GM19035 (cell line): Measurements from ENCODE around the gene POC1A.
"Not testable (repeated sequence)": the region's sequence is repeated elsewhere in the genome, so short reads cannot be mapped to it uniquely, and the experiment has no call there.

Experiments
- ATAC-seq: cut with Tn5 transposase; IDR thresholded peaks from one replicate; pipeline ENCODE4 v1.9.1; 2021; ENCODE audit not compliant: unreplicated experiment

The POC1A gene

GRCh38 chr3:52153389-52154096 is 680 bp downstream of the POC1A start:
- ATAC-seq, result peak; percentile 8

- not testable (repeated sequence) for ATAC-seq
Measured at GRCh38 chr3:52151991-52152390, 2.2 kb downstream of the POC1A start.

DNA sequence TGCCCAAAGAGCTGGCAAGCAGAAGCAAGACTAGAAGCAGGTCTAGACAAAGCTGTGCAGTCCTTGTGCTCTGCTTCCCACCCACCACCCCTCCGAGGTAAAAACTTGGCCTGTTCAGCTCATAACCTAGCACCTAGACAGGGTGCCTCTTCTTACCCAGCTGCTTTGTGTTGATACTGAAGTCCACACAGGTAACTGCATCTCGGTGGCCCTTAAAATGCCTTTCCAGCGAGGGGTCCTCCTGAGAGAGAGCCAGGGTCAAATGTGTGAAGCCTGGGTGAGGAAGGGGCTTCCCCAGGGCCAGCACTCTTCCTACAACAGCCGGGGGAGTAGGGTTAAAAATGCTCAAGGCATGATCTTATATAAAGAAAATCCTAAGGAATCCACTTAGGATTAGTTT is 3.4 kb downstream of the POC1A start:
- ATAC-seq, result no peak

- ATAC-seq, result no peak
Measured at GRCh38 chr3:52150357-52150756, 3.9 kb downstream of the POC1A start.

DNA sequence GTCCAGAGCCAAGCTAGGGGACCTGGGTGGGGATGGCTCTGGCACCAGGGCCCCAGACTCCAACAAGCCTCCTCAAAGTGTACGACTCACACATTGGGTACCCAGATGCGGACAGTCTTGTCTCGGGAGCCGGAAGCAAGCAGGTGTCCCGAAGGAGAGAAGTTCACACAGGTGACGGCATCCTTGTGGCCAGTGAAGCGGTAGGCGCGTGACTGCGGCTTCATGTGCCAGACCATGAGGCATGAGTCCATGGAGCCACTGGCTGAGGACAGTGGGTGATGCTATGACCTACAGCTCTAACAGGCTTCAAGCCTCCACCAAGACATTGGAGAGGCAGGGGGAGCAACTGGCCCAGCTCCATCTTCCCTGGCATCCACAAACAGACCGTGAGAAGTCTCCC is 4.5 kb downstream of the POC1A start:
- no peak for ATAC-seq

DNA sequence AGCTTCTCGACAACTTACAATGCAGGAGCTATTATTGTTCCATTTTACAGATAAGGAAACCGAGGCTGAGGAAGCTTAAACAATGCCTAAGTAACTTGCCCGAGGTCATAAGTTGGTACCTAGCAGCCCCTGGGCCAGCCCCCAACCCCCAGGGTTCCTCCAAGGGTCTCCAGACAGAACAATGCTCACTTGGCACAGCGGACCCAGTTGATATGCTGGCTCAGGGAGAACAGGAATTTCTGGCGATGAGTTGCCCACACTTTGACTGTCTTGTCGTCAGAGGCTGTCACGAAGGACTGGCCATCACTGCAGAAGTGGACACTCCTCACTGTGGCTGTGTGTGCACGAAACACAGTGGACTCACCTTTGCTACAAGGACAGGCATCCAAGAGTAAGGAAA is 5.2 kb downstream of the POC1A start:
- ATAC-seq, result no peak

DNA sequence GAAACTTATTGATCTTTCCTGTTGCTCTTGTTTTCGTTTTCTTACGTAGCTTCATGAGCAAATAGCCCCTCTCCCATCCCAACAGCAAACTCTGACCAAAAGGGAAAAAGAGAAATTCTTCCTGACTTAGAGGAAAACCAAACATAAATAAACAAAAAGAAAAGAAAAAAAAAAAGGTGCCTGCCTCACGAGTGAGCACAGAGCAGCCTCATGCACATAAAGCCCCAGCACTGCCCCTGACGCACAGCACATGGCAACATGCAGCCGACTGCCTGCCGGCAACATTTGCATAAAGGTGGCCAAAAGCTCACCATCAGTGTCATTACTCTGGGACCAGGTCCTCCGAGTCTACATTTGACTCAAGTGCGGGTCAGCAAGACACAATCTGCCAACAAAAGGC is 6.4 kb downstream of the POC1A start:
- no peak for ATAC-seq

DNA sequence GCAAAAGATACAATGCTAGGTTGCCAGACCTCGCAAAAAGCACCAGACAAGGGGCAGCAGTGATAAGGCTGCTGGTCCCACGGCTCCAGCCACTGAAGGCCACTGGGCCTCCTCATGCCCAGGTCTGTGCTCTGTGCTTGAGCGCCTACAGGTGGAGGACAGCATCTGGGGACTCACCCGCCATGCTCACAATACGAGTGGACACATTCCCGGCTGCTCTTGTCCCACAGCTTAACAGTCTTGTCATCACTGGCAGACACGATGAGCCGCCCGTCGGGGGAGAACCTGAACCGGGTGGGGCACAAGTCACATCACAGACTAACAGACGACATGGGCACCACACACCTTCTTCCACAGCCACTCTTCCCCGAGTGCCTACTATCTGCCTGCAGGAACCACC is 7.4 kb downstream of the POC1A start:
- ATAC-seq, result no peak

DNA sequence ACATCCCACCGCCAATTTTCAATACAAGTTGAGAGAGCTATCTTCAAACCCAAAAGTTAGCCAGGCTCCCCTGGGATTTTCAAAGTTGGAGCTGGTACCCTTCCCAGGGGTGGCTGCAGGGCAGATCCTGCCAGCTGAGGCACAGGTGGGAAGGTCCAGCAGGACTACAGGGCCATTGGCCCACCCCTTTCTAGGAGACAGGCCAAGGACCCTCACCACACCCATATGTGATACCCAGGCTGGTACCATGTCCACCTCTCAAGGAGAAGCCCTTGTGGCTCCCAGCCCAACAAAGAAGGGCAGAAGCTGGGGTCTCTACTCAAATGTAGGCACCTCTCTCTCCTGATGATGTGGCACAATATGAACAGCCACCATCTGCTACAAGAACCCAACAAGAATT is 8.0 kb downstream of the POC1A start:
- no peak for ATAC-seq

DNA sequence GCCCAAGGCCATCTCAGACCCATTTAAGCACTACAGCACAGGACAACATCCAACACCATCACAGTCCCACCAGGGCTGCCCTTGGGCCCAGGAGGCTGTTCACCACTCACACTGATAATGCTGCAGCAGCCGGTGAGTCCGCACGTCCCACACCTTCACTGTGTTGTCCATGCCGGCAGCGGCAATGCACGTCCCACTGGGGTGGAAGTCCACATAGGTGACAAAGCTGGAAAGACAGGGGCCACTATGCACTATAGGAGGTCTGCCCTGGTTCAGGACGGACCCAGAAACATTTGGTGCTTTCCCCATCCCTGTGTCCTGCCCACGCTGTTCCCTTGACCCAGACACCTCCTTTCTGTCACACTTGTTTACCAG is 8.5 kb downstream of the POC1A start:
- ATAC-seq, result no peak

DNA sequence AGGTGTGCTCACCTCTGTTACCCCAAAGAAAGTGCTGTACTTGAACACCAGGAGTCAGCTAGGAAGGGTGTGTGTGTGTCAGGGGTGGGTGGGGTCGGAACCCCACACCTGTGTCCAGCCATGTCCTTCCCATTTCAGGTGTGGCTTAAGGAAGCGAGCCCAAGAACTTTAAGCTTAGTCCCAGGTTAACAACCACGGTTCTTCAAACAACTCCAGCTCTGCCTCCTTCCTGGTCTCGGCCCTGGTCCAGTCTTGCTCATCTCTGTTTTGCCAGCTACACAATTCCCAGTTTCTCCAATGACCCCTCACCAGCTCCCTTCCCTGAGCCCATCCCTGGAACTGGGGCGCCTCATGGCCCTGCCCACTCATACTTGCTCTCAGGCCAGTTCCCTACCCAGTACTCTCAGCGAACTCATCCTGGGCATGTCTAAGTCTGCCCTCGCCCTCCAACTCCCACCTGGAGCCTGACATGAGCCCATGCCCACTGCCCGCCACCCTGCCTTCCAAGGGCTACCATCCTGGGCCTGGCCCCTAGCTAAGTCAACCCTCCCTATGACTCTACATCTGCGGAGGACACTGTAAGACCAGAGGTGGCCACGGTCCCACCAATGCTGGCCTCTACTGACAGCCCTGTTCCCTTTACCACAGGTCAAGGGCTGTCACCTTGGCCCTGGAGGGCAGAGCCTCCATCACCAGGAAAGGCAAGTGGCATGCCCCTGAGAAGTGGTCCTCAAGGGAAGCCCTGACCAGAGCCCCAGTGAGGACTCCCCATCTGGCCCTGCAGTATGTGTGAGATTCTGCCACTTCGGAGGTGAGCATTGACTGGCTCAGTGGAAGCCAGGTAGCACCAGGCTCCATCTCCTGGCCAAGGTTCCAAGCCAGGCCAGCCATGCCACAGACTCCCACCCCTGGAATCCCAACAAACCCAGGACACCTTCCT is 9.2 kb downstream of the POC1A start:
- no peak for ATAC-seq

DNA sequence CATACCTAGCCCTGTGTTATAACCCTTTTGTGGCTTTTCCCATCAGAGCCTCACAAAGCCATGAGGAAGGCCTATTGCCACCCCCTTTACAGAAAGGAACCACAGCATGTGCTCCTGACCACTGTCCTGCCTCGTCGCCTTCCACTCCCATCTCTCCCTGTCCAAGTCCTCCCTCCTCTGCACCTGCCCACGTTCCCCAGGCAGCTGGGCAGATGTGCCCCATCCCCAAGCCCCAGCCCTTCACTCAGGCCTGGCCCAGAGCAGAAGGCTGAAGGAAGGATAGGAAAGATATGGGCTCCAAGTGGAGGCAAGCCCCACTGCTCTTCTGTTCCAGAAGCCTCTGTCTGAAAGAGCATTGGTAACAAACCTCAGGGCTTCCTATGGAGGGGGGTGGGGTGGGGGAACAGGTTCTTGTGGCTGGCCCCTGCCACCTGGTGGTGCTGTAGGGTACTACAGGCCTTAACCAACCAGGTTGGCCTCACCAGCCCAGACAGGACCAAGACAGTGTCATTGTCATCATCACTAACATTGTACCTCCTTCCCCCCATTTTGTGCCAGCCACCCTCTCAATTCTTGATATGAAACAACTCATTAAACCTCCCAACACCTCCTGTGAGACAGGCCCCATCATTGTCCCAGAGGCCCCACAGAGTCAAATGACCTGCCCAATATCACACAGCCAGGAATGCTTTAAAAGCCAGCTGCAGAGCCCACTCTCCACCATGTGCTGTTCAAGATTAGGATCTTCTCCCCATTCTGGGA is 10.0 kb downstream of the POC1A start:
- ATAC-seq, result no peak

GRCh38 chr3:52143616-52144015 is 10.6 kb downstream of the POC1A start:
- no peak for ATAC-seq

GRCh38 chr3:52143156-52143555 is 11.1 kb downstream of the POC1A start:
- no peak for ATAC-seq

DNA sequence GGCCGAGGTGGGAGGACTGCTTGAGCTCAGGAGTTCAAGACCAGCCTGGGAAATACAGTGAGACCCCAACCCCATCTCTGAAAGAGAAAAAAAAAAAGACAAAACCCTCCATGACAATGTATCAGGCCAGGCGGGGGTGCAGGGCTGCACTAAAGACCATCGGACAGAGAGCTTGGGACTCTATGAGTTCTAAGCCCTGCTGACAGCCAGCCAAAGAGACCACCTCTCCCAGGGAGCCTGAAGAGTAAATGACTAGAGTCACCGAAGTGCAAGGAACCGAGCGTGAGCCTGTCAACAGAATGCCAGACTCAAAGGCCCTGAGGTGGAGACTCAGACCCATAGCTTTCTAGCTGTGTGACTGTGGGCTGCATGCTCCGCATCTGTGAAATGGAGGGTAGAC is 12.5 kb downstream of the POC1A start:
- no peak for ATAC-seq

- no peak for ATAC-seq
Measured at GRCh38 chr3:52140769-52141168, 13.5 kb downstream of the POC1A start.

GRCh38 chr3:52140000-52140399 is 14.2 kb downstream of the POC1A start:
- no peak for ATAC-seq

- ATAC-seq, result no peak
Measured at GRCh38 chr3:52137311-52137710, 16.9 kb downstream of the POC1A start.

DNA sequence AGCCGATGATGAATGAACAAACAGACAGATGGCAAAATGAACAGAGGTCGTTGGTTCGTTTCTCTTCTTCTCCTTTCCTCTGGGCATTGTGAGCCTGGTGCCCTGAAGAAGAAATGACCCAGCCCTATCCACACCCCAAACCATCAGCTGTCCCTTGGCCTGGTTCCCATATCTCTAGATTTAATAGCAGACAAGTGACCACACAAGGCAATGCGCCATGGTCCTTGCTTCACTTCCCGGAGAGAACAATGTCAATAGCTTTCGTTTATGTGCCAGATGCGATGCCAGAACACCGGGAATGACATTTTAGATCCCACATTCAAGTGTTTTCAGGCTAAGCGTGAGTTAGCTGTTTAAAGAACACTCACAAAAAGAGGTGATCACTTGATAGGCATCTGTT is 17.7 kb downstream of the POC1A start:
- ATAC-seq, result no peak

GRCh38 chr3:52135332-52135731 is 18.9 kb downstream of the POC1A start:
- ATAC-seq, result no peak

DNA sequence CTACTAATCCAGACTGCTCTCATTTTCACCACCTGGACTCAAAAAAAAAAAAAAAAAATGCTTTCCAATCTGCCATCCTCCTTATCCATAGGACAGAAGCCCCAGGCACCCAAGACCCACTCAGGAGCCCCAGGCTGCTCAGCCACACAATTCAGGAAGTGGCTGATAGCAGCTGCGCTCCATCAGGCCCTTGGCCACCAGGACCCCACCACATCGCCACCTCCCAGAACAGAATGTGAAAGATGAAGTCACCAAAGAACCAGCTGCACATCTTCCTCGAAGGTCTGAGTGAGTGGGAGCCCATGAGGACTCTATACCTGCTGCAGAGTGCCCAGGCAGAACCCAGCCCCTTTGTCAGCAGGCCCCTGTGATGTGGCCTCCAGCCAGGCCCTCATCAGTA is 19.5 kb downstream of the POC1A start:
- no peak for ATAC-seq

DNA sequence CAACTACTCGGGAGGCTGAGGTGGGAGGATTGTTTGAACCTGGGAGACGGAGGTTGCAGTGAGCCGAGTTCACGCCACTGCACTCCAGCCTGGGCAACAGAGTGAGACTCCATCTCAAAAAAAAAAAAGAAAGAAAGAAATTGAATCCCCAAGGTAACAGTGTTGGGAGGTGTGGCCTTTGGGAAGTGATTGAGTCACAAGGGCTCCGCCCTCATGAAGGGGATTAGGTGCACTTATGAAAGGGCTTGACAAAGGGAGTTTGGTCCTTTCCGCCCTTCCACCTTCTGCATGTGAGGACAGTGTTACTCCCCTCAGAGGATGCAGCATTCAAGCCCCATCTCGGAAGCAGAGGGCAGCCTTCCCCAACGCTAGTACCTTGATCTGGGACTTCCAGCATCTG is 21.3 kb downstream of the POC1A start:
- ATAC-seq, result no peak
